Natural killer cell treated with Interleukin-12 subunit alpha and Interleukin-12 subunit beta and Interleukin-15 and Interleukin-18, amount 100 ng/mL, for 72 hours (primary cell): Measurements from ENCODE around the gene ARSD. TPM values are rescaled to one million over a fixed set of nuclear protein-coding genes. Genes with fewer than 3 reads are reported as not detected.

Experiments used
- total RNA-seq, 2 donors: library from RNA; stranded (reverse); gene quantifications; one replicate each; pipeline ENCODE4 v1.2.3, GENCODE V29; 2022

Gene ARSD
- total RNA-seq, 2 donors from 2014 or later, result 4.0 to 17.0 TPM

Other genes starting within 250 kb of the ARSD start
- gene CD99, start 238.0 kb downstream of the ARSD start, total RNA-seq, result 100 to 1,000 TPM; 121 to 159 TPM
- not detected for gene XG, start 177.3 kb downstream of the ARSD start, total RNA-seq
- gene GYG2, start 100.4 kb downstream of the ARSD start, total RNA-seq, result not detected
- not detected for gene ARSH, start 77.2 kb upstream of the ARSD start, total RNA-seq
- gene ARSF, start 112.1 kb upstream of the ARSD start, total RNA-seq, result not detected